Tibial nerve (tissue), 3 donors: ENCODE results near the gene TATDN2.

ENCODE experiments used
- CTCF ChIP-seq, 5 experiments: fragments of 200-600 bp in 3 of 5; fragments of 450-650 bp in 2 of 5; sonication (generic) in 3 of 5; IDR thresholded peaks; one replicate each; pipeline ENCODE4 v1.5.1; 2016 to 2019; ENCODE audit warnings: antibody characterized with exemption in 5 of 5, mild to moderate bottlenecking in 3 of 5, moderate library complexity in 2 of 5
- POLR2A ChIP-seq, 2 donors: fragments of 450-650 bp; IDR thresholded peaks; one replicate each; pipeline ENCODE4 v1.6.1; 2017; ENCODE audit warnings: antibody characterized with exemption in 2 of 2, mild to moderate bottlenecking in 2 of 2, moderate library complexity in 2 of 2

DNA sequence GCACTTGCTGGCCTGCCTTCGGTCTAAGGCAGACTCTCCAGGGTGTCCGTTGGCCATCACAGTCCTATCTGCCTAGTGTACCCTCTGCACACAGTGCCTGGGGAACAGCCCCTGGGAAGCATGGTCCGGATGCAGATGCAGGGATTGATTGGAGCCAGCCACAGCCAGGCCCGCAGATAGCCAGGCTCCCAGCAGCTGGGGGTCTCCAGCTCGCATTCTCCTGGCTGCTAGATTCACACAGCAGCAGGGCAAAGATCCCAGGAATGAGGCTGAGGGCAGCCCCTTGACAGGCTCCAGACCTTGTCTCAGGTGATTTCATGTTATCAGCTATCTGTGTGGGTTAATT is 42.1 kb upstream of the TATDN2 start:
- TF ChIP-seq CTCF (IDR thresholded peaks at IDR 0.05), result no peak
- TF ChIP-seq POLR2A (IDR thresholded peaks at IDR 0.05), result no peak
